PFSK-1 (cell line): Measurements from ENCODE around the gene PDE4B.

Experiments used
- POLR2AphosphoS5 ChIP-seq: IDR thresholded peaks from 2 replicates; pipeline ENCODE4 v1.6.1; 2012; ENCODE audit warnings: low read depth, mild to moderate bottlenecking, control low read depth, low read length, moderate library complexity
- REST ChIP-seq, 2 experiments: IDR thresholded peaks; 2 replicates each; pipeline versions ENCODE4 v1.6.1 to v1.8.0; 2011 to 2012; ENCODE audit warnings: low read depth in 2 of 2, low read length in 2 of 2, control low read depth in 1 of 2, inconsistent platforms in 1 of 2, mild to moderate bottlenecking in 1 of 2, moderate library complexity in 1 of 2; ENCODE audit not compliant: insufficient read depth in 1 of 2
- SIN3A ChIP-seq: IDR thresholded peaks from 2 replicates; pipeline ENCODE4 v1.6.1; 2012; ENCODE audit warnings: mild to moderate bottlenecking, low read length, moderate library complexity, borderline replicate concordance; ENCODE audit not compliant: insufficient read depth
- TAF1 ChIP-seq: IDR thresholded peaks from 2 replicates; pipeline ENCODE4 v1.6.1; 2012; ENCODE audit warnings: low read length, control low read depth, borderline replicate concordance; ENCODE audit not compliant: insufficient read depth

GRCh38 chr1:66316464-66317247 lies 524.0 kb downstream of the PDE4B start:
- TF ChIP-seq SIN3A (no peak), POLR2AphosphoS5 (no peak), TAF1 (no peak), REST (IDR thresholded peaks at IDR 0.05; ENCODE audit: insufficient read depth in 1 of 2, low read depth in 2 of 2, low read length in 2 of 2) (no peak)
